Measurements from ENCODE around the gene ACACA.

- TF ChIP-seq CTCF (IDR thresholded peaks at IDR 0.05) (no peak), POLR2A (IDR thresholded peaks at IDR 0.05) (no peak)
Measured at GRCh38 chr17:37247825-37248224, 158.8 kb downstream of the ACACA start.

Measured in adrenal gland (tissue), 5 donors.